Measurements from ENCODE around the gene NUBP2. TPM values are rescaled to one million over a fixed set of nuclear protein-coding genes. Genes with fewer than 3 reads are reported as not detected.

NUBP2 gene
- total and polyA plus RNA-seq, 2 donors (not counting 3 experiments of a cell fraction or from before 2014, with no cell fraction given), result 55.0 to 69.6 TPM

DNA sequence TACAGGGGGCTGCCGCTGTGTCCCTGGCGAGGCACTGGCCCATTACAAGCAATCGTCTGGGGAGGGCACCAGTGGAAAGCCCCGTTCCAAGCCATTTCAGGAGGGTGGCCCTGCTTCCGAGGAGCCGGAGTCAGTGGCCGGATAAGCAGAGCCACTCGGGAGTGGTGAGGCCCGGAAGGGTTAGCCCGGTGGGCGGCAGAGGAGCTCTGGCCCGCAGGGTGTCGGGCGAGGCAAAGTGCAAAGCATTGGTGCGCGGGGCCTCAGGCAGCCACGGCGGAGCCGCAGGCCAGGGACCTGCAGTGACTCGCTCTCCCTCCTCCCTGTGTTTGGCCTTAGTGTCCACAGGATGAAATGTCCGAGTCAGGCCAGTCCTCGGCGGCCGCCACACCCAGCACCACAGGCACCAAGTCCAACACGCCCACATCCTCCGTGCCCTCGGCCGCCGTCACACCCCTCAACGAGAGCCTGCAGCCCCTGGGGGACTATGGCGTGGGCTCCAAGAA is 36.0 kb upstream of the NUBP2 start:
- intact Hi-C loops (cut with micrococcal nuclease), result no loop called here
- Histone ChIP-seq H3K4me2 (ENCODE audit: insufficient read depth, low read length) (no peak overlapping the region), H2AFZ (ENCODE audit: low read depth, low read length) (no peak overlapping the region), H3K79me2 (ENCODE audit: control insufficient read depth, insufficient read depth, low read length) (no peaks in the 10 kb centered on the region), H3K27ac (ENCODE audit: insufficient read depth, low read depth, low read length) (no peak overlapping the region), H3K4me1 (ENCODE audit: control insufficient read depth, extremely low read depth, insufficient read depth, low read length) (no peaks in the 10 kb centered on the region), H3K9ac (replicated peaks; ENCODE audit: extremely low read depth, insufficient read depth, low read length) (no peak overlapping the region), H3K4me3 (replicated peaks in 1 of 3; ENCODE audit: insufficient read depth in 1 of 3, low read depth in 1 of 3, low read length in 3 of 3) (no peak overlapping the region), H4K20me1 (replicated peaks; ENCODE audit: control insufficient read depth, extremely low read depth, insufficient read depth, low read length) (no peaks in the 10 kb centered on the region), H3K27me3 (ENCODE audit: control insufficient read depth in 2 of 2, insufficient read depth in 2 of 2, low read length in 2 of 2) (no peaks in the 10 kb centered on the region), H3K9me3 (replicated peaks; ENCODE audit: control insufficient read depth, insufficient read depth, low read length) (no peaks in the 10 kb centered on the region), H3K36me3 (ENCODE audit: control insufficient read depth in 2 of 2, extremely low read depth in 1 of 2, insufficient read depth in 2 of 2, low read length in 2 of 2) (peaks cover 8 to 44% of the 10 kb centered on the region in 2 experiments), H3K9me1 (replicated peaks; ENCODE audit: control insufficient read depth, extremely low read depth, insufficient read depth, low read length) (no peaks in the 10 kb centered on the region)
- FAIRE-seq (no peak), DNase-seq (ENCODE audit: low read depth, low spot score) (no peak)
- CTCF ChIA-PET, result interaction anchor here (1.4 kb wide), 1 partner anchor 23 kb away, joined by 3 read pairs; no protein-coding TSS in a partner anchor
- TF ChIP-seq JUN (IDR thresholded peaks at IDR 0.05; ENCODE audit: borderline replicate concordance, insufficient read depth, insufficient read length, low read depth) (no peak), GATA2 (IDR thresholded peaks at IDR 0.05; ENCODE audit: insufficient read depth, insufficient read length, low read depth, low read length) (no peak), POLR2AphosphoS5 (IDR thresholded peaks at IDR 0.05; ENCODE audit: insufficient read depth, low read depth, low read length) (no peak), FOS (IDR thresholded peaks at IDR 0.05; ENCODE audit: borderline replicate concordance, insufficient read depth, low read length) (no peak), EZH2 (IDR thresholded peaks at IDR 0.05; ENCODE audit: borderline replicate concordance, low read depth, low read length, severe bottlenecking) (no peak), MYC (IDR thresholded peaks at IDR 0.05; ENCODE audit: low read depth, low read length) (no peak), POLR2A (IDR thresholded peaks at IDR 0.05; ENCODE audit: low read depth, low read length) (no peak)
- TF ChIP-seq, protein P1, sequence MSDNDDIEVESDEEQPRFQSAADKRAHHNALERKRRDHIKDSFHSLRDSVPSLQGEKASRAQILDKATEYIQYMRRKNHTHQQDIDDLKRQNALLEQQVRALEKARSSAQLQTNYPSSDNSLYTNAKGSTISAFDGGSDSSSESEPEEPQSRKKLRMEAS (IDR thresholded peaks at IDR 0.05; ENCODE audit: insufficient read depth, insufficient read length), result no peak
- TF ChIP-seq, protein P2, sequence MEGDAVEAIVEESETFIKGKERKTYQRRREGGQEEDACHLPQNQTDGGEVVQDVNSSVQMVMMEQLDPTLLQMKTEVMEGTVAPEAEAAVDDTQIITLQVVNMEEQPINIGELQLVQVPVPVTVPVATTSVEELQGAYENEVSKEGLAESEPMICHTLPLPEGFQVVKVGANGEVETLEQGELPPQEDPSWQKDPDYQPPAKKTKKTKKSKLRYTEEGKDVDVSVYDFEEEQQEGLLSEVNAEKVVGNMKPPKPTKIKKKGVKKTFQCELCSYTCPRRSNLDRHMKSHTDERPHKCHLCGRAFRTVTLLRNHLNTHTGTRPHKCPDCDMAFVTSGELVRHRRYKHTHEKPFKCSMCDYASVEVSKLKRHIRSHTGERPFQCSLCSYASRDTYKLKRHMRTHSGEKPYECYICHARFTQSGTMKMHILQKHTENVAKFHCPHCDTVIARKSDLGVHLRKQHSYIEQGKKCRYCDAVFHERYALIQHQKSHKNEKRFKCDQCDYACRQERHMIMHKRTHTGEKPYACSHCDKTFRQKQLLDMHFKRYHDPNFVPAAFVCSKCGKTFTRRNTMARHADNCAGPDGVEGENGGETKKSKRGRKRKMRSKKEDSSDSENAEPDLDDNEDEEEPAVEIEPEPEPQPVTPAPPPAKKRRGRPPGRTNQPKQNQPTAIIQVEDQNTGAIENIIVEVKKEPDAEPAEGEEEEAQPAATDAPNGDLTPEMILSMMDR (IDR thresholded peaks at IDR 0.05; ENCODE audit: extremely low read depth in 1 of 2, insufficient read depth in 1 of 2, low read depth in 1 of 2, low read length in 2 of 2), result no peak
- BruUV-seq (replicated peaks), result no TSS peak
- dilution Hi-C loops (cut with MboI; ENCODE audit: extremely low pct_ligation_motif_present, low sequenced_read_pairs), result no loop called here
- POLR2A ChIA-PET, result no interaction called here
